Mesenchymal stem cell (in vitro differentiated cells and primary cell): ENCODE data around the gene SLC25A21.

Experiments used
- DNase-seq: peaks from one replicate; pipeline ENCODE4 v3.0.0-alpha.2; 2013
- H2AFZ ChIP-seq: one replicate; pipeline ENCODE4 v1.6.1; 2013; ENCODE audit warnings: low read depth, mild to moderate bottlenecking, control low read depth, inconsistent platforms, low read length, moderate library complexity
- H2AK5ac ChIP-seq: 2 replicates; pipeline ENCODE4 v1.6.1; 2013; ENCODE audit warnings: low read length, moderate library complexity, mild to moderate bottlenecking, inconsistent platforms; ENCODE audit not compliant: severe bottlenecking
- H2BK120ac ChIP-seq: one replicate; pipeline ENCODE4 v1.6.1; 2013; ENCODE audit warnings: low read depth, mild to moderate bottlenecking, inconsistent platforms, low read length, moderate library complexity
- H2BK12ac ChIP-seq, 2 experiments: one replicate each; pipeline ENCODE4 v1.6.1; 2013; ENCODE audit warnings: inconsistent platforms in 2 of 2, low read length in 2 of 2, mild to moderate bottlenecking in 2 of 2, moderate library complexity in 2 of 2, control low read depth in 1 of 2
- H2BK15ac ChIP-seq: one replicate; pipeline ENCODE4 v1.6.1; 2013; ENCODE audit warnings: mild to moderate bottlenecking, low read depth, inconsistent platforms; ENCODE audit not compliant: poor library complexity, severe bottlenecking
- H2BK5ac ChIP-seq: 2 replicates; pipeline ENCODE4 v1.6.1; 2013; ENCODE audit warnings: low read depth, mild to moderate bottlenecking, low read length, control low read depth, inconsistent platforms; ENCODE audit not compliant: poor library complexity, severe bottlenecking
- H3K14ac ChIP-seq, 2 experiments: one replicate each; pipeline ENCODE4 v1.6.1; 2013; ENCODE audit warnings: inconsistent platforms in 2 of 2, low read length in 2 of 2, control low read depth in 1 of 2, mild to moderate bottlenecking in 1 of 2, moderate library complexity in 1 of 2
- H3K18ac ChIP-seq, 2 experiments: one replicate each; pipeline ENCODE4 v1.6.1; 2013; ENCODE audit warnings: inconsistent platforms in 2 of 2, low read length in 2 of 2, control low read depth in 1 of 2, low read depth in 1 of 2, mild to moderate bottlenecking in 1 of 2
- H3K23ac ChIP-seq, 2 experiments: one replicate each; pipeline ENCODE4 v1.6.1; 2013; ENCODE audit warnings: inconsistent platforms in 2 of 2, low read length in 2 of 2, mild to moderate bottlenecking in 2 of 2, moderate library complexity in 2 of 2, control low read depth in 1 of 2
- H3K27ac ChIP-seq: 2 replicates; pipeline ENCODE4 v1.5.1; 2013; ENCODE audit warnings: mild to moderate bottlenecking, moderate library complexity, low read length, control low read depth, inconsistent platforms; ENCODE audit not compliant: poor library complexity, severe bottlenecking
- H3K27me3 ChIP-seq, 2 experiments: 2 replicates each; pipeline versions ENCODE4 v1.6.1 to v1.7.0; 2013; ENCODE audit warnings: low read length in 2 of 2, mild to moderate bottlenecking in 2 of 2, moderate library complexity in 2 of 2, control low read depth in 1 of 2, inconsistent platforms in 1 of 2; ENCODE audit not compliant: control insufficient read depth in 1 of 2, insufficient read depth in 1 of 2
- H3K36me3 ChIP-seq, 2 experiments: 2 replicates each; pipeline versions ENCODE4 v1.6.1 to v1.7.0; 2013; ENCODE audit warnings: low read length in 2 of 2, control low read depth in 1 of 2, inconsistent platforms in 1 of 2, low read depth in 1 of 2, mild to moderate bottlenecking in 1 of 2; ENCODE audit not compliant: insufficient read depth in 2 of 2, control insufficient read depth in 1 of 2
- H3K4ac ChIP-seq, 2 experiments: one replicate each; pipeline ENCODE4 v1.6.1; 2013; ENCODE audit warnings: inconsistent platforms in 2 of 2, low read length in 2 of 2, mild to moderate bottlenecking in 2 of 2, moderate library complexity in 2 of 2, control low read depth in 1 of 2, low read depth in 1 of 2
- H3K4me1 ChIP-seq: 2 replicates; pipeline ENCODE4 v1.6.1; 2013; ENCODE audit warnings: low read depth, low read length, control low read depth; ENCODE audit not compliant: control insufficient read depth, insufficient read depth
- H3K4me2 ChIP-seq: 2 replicates; pipeline ENCODE4 v1.6.1; 2013; ENCODE audit warnings: low read length, mild to moderate bottlenecking, inconsistent platforms; ENCODE audit not compliant: poor library complexity, severe bottlenecking
- H3K4me3 ChIP-seq, 2 experiments: 2 replicates each; pipeline versions ENCODE4 v1.5.1 to v1.7.0; 2013; ENCODE audit warnings: low read length in 2 of 2, mild to moderate bottlenecking in 2 of 2, control low read depth in 1 of 2, low read depth in 1 of 2; ENCODE audit not compliant: insufficient read depth in 1 of 2
- H3K79me1 ChIP-seq: replicated peaks from 2 replicates; pipeline ENCODE4 v1.6.1; 2013; ENCODE audit warnings: mild to moderate bottlenecking, control low read depth, low read length, inconsistent platforms; ENCODE audit not compliant: poor library complexity, severe bottlenecking
- H3K9ac ChIP-seq: 2 replicates; pipeline ENCODE4 v1.7.0; 2013; ENCODE audit warnings: mild to moderate bottlenecking, low read length, moderate library complexity
- H3K9me3 ChIP-seq: 2 replicates; pipeline ENCODE4 v1.7.0; 2013; ENCODE audit warnings: mild to moderate bottlenecking, low read length; ENCODE audit not compliant: control insufficient read depth
- H4K8ac ChIP-seq: one replicate; pipeline ENCODE4 v1.6.1; 2013; ENCODE audit warnings: inconsistent platforms, mild to moderate bottlenecking, low read length, moderate library complexity
- H4K91ac ChIP-seq: one replicate; pipeline ENCODE4 v1.6.1; 2013; ENCODE audit warnings: mild to moderate bottlenecking, low read length, inconsistent platforms
- WGBS: methylation state at CpG from one replicate; pipeline ENCODE4 v1.1.7; 2013; ENCODE audit warnings: mixed read lengths; 5-methylcytosine and 5-hydroxymethylcytosine counted together

The SLC25A21 gene

GRCh38 chr14:37047226-37047625 is 125.2 kb downstream of the SLC25A21 start:
- Histone ChIP-seq H3K14ac (no peak overlapping the region), H3K27ac (no peak overlapping the region), H3K4me2 (no peak overlapping the region), H2BK5ac (no peak overlapping the region), H3K79me1 (no peaks in the 10 kb centered on the region), H2AK5ac (no peak overlapping the region), H2BK15ac (no peak overlapping the region), H2AFZ (no peak overlapping the region), H4K91ac (no peak overlapping the region), H2BK120ac (no peak overlapping the region), H3K27me3 (no peaks in the 10 kb centered on the region), H3K9me3 (no peaks in the 10 kb centered on the region), H3K4me1 (peaks cover 3% of the 10 kb centered on the region), H3K23ac (no peak overlapping the region), H4K8ac (no peak overlapping the region), H3K4me3 (no peak overlapping the region), H3K36me3 (no peaks in the 10 kb centered on the region), H2BK12ac (no peak overlapping the region), H3K18ac (no peak overlapping the region), H3K4ac (no peak overlapping the region), H3K9ac (no peak overlapping the region)
- WGBS = 88% methylated on average over 1 of the region's 4 CpGs
- DNase-seq = no peak

DNA sequence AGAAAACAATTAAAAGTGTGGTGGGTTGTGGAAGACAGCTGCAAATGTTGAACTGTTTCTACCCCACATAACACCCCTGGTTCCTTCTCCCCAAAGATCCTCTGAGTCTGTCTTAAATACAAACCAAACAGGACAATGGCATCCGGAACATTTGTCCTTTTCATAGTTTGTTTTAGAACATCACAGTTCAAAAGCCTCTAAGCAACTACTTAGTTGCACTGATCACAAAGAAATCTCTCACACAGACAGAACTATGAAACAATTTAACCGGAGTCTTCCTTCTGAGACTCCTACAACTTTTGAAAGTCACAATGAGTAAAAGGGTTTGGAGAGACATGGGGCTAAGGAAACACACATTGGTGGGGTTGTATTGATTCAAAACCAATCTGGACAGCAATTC is 125.6 kb downstream of the SLC25A21 start:
- no peak overlapping the region for H3K4ac ChIP-seq
- no peak overlapping the region for H3K18ac ChIP-seq
- DNase-seq = no peak
- no peak overlapping the region for H2BK5ac ChIP-seq
- H3K27me3 ChIP-seq = no peaks in the 10 kb centered on the region
- no peak overlapping the region for H2AFZ ChIP-seq
- H2BK120ac ChIP-seq = no peak overlapping the region
- H3K4me1 ChIP-seq = peaks cover 3% of the 10 kb centered on the region
- no peak overlapping the region for H3K4me2 ChIP-seq
- no peak overlapping the region for H2AK5ac ChIP-seq
- no peak overlapping the region for H2BK15ac ChIP-seq
- H3K14ac ChIP-seq = no peak overlapping the region
- H3K23ac ChIP-seq = no peak overlapping the region
- no peaks in the 10 kb centered on the region for H3K79me1 ChIP-seq
- H3K27ac ChIP-seq = no peak overlapping the region
- no peaks in the 10 kb centered on the region for H3K9me3 ChIP-seq
- H4K91ac ChIP-seq = no peak overlapping the region
- no peak overlapping the region for H4K8ac ChIP-seq
- no peaks in the 10 kb centered on the region for H3K36me3 ChIP-seq
- WGBS = 88% methylated on average over 1 of the region's 2 CpGs
- no peak overlapping the region for H3K9ac ChIP-seq
- H3K4me3 ChIP-seq = no peak overlapping the region
- no peak overlapping the region for H2BK12ac ChIP-seq

- H3K4ac ChIP-seq = no peak overlapping the region
- H3K27ac ChIP-seq = no peak overlapping the region
- H3K79me1 ChIP-seq = no peaks in the 10 kb centered on the region
- H2AFZ ChIP-seq = no peak overlapping the region
- no peak overlapping the region for H2AK5ac ChIP-seq
- H2BK120ac ChIP-seq = no peak overlapping the region
- H3K9me3 ChIP-seq = no peaks in the 10 kb centered on the region
- 85% methylated on average over 5 of the region's 5 CpGs for WGBS
- no peak overlapping the region for H2BK5ac ChIP-seq
- no peaks in the 10 kb centered on the region for H3K36me3 ChIP-seq
- no peaks in the 10 kb centered on the region for H3K27me3 ChIP-seq
- H4K91ac ChIP-seq = no peak overlapping the region
- DNase-seq = no peak
- peaks cover 3% of the 10 kb centered on the region for H3K4me1 ChIP-seq
- H2BK12ac ChIP-seq = no peak overlapping the region
- no peak overlapping the region for H3K18ac ChIP-seq
- H2BK15ac ChIP-seq = no peak overlapping the region
- H4K8ac ChIP-seq = no peak overlapping the region
- H3K9ac ChIP-seq = no peak overlapping the region
- H3K4me3 ChIP-seq = no peak overlapping the region
- H3K4me2 ChIP-seq = no peak overlapping the region
- H3K14ac ChIP-seq = no peak overlapping the region
- no peak overlapping the region for H3K23ac ChIP-seq
Observed at GRCh38 chr14:37045340-37046061, 126.9 kb downstream of the SLC25A21 start.

DNA sequence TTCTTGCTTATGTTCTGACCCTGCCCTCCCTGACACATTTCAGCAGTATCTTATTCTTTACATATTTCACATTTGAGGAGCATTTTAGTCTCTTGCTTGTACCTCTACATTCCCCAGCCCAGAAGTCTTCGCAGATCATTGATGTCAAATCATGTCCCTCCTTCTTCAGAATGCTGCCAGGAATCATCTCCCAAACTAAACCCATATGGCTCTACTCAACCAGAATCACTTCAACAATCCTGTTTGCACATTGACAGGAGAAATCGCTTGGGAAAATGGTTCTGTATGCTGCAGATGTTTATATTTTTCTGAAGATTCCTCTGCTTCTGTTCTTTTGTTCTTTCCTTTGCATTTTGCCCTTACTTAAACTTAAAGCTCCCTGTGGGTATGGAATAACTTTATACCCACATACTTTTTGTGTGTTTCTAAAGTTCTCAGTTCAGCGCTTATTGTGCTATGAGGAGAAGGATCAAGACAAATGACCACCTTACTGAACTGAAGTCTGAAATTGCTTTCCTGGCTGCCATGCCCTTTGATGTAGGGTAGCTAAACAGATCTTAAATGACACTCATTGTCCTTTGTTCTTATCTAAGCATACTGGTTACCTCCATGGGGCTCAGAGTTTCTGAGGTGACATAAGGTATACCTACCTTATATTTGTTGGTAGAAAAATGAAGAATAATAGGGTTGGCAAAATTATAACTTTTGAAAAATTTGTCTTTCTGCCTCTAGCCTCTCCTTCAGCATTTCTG is 134.6 kb downstream of the SLC25A21 start:
- H2BK15ac ChIP-seq = no peak overlapping the region
- no peak overlapping the region for H3K23ac ChIP-seq
- H2BK5ac ChIP-seq = no peak overlapping the region
- H3K27ac ChIP-seq = no peak overlapping the region
- no peaks in the 10 kb centered on the region for H3K36me3 ChIP-seq
- no peak overlapping the region for H3K14ac ChIP-seq
- WGBS = 86% methylated on average over 2 of the region's 3 CpGs
- no peaks in the 10 kb centered on the region for H3K27me3 ChIP-seq
- no peak overlapping the region for H2AK5ac ChIP-seq
- H2BK120ac ChIP-seq = no peak overlapping the region
- no peaks in the 10 kb centered on the region for H3K9me3 ChIP-seq
- no peak overlapping the region for H4K8ac ChIP-seq
- H3K79me1 ChIP-seq = no peaks in the 10 kb centered on the region
- no peak overlapping the region for H4K91ac ChIP-seq
- H3K9ac ChIP-seq = no peak overlapping the region
- no peak overlapping the region for H2BK12ac ChIP-seq
- no peak overlapping the region for H3K4me2 ChIP-seq
- no peak overlapping the region for H2AFZ ChIP-seq
- no peak overlapping the region for H3K4me3 ChIP-seq
- H3K4me1 ChIP-seq = peaks cover 6% of the 10 kb centered on the region
- no peak for DNase-seq
- H3K4ac ChIP-seq = no peak overlapping the region
- H3K18ac ChIP-seq = no peak overlapping the region
